Fibroblast of pulmonary artery (primary cell): Measurements from ENCODE around the gene SH3BP5.
A peak's percentile ranks its signal among the peaks of the same experiment; 100 is the strongest.

Experiments used
- DNase-seq: peaks from one replicate; pipeline ENCODE4 v3.0.0-alpha.2; 2010; ENCODE audit warnings: low read depth
- H3K4me3 ChIP-seq: replicated peaks from 2 replicates; pipeline ENCODE4 v1.5.1; 2011; ENCODE audit warnings: low read depth, mild to moderate bottlenecking, control low read depth, low read length, moderate library complexity
- CTCF ChIP-seq: IDR thresholded peaks from 2 replicates; pipeline ENCODE4 v1.5.1; 2011; ENCODE audit warnings: mild to moderate bottlenecking, control low read depth, low read length, inconsistent platforms; ENCODE audit errors: missing control alignments

The SH3BP5 gene

DNA sequence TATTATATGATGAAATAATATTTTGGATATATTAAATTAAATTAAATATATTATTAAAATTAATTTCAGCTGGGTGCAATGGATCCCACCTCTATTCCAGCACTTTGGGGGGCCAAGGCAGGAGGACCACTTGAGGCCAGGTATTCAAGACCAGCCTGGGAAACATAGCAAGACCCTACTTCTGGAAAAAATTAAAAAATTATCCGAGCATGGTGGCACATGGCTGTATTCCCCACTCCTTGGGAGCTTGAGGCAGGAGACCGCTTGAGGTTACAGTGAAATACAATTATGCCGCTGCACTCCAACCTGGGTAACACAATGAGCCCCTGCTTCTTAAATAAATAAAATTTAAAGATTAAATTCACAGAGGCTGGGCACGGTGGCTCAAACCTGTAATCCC is 61.4 kb downstream of the SH3BP5 start:
- TF ChIP-seq CTCF = no peak
- no peak for DNase-seq
- H3K4me3 ChIP-seq = no peak overlapping the region

- no peak for TF ChIP-seq CTCF
- peak; percentile 96 for DNase-seq
- no peak overlapping the region for H3K4me3 ChIP-seq
Measured at GRCh38 chr3:15269091-15269989, 63.0 kb downstream of the SH3BP5 start.

DNA sequence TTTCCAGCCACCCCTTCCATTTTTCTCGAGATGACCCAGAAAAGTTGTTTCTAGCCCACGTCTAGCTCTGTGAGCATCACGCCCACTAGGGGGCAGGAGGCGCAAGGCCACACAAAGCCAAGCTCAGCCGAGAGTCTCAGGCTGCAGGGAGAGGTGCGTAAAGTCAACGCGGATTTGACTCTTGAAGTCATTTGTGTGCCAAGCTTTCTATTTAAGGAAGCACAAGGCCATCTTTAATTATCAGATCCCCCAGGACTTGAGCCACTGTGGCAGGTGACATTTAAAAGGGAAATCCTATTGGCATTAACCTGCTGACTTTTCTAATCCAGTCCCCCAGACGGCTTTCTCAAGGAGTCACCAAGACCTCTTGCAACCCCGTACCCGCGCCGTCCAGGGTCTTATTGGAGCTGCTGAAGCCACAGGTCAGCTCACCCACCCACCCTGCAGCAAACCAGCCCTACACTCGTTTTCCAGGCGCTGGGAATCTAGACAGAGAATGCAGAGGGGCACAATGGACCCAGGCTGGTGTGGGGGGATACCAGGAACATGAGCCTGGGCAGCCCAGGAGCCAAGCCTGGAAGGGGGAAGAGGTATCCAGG is 64.3 kb downstream of the SH3BP5 start:
- H3K4me3 ChIP-seq = no peak overlapping the region
- peak; percentile 91 for DNase-seq
- TF ChIP-seq CTCF = peak; percentile 98

- no peak for DNase-seq
Measured at GRCh38 chr3:15267502-15267901, 64.9 kb downstream of the SH3BP5 start.

DNA sequence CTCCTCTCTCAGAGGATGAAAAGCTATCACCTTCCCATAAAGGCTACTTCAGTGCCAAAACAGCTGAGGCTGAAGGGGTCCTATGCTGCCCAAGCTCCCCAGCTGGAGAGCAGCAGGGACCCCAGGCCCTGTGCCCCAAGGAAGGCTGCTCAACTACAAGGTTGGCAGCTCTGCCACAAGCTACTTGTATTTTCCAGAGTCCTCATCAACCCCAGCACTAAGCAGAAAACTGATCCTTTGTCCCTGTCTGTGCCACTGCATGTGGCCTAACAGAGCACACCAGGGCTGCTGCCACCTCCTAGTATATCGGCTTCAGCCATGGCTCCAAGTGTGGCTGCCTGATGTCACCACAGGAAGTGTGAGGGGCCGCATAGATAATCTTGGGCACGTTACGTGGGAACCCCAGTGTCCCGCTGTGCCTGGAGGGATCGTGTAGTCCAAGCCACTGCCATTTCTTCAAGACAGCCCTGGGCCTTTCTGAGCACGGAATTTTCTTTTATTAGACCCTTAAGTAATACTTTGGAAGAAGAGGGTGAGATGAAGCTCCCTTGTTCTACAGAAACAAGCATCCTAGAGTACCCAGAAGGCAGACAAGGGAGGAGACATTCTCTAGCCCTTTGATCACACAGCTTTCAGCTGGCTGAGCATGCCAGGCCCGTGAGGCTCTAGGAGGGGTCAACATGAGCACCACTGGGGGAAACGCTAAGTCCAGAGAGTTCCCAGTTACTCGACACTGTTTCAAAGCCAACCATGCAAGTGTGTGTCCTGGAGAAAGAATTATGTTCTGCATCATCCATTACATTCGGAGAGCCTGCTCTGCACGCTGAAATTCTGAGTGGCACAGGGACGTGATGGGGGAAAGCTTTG is 65.6 kb downstream of the SH3BP5 start:
- TF ChIP-seq CTCF = no peak
- no peak for DNase-seq
- no peak overlapping the region for H3K4me3 ChIP-seq

More at GRCh38 chr3:15267502-15267901, 64.9 kb downstream of the SH3BP5 start:
- TF ChIP-seq CTCF = no peak
- H3K4me3 ChIP-seq = no peak overlapping the region

GRCh38 chr3:15265655-15266509 is 66.5 kb downstream of the SH3BP5 start:
- H3K4me3 ChIP-seq = no peak overlapping the region
- DNase-seq = no peak
- TF ChIP-seq CTCF = no peak
